HepG2 (cell line): ENCODE measurements around the gene EPN2. TPM values are rescaled to one million over a fixed set of nuclear protein-coding genes. Genes with fewer than 3 reads are reported as not detected.
A peak's percentile ranks its signal among the peaks of the same experiment; 100 is the strongest.

Source experiments
- EEA1 ChIP-seq: sonication (generic); formaldehyde crosslinking; IDR thresholded peaks from 2 replicates; pipeline ENCODE4 v1.5.1; 2020; ENCODE audit warnings: mild to moderate bottlenecking, missing genetic modification reagents, borderline replicate concordance
- HNRNPLL ChIP-seq: fragments of 200-400 bp; formaldehyde crosslinking; IDR thresholded peaks from 2 replicates; pipeline ENCODE4 v1.6.1; 2017; ENCODE audit warnings: mild to moderate bottlenecking, low read depth, low read length; ENCODE audit not compliant: poor library complexity, severe bottlenecking
- KIAA2018 ChIP-seq: sonication (generic); formaldehyde crosslinking; IDR thresholded peaks from 2 replicates; pipeline ENCODE4 v1.5.0; 2020; ENCODE audit warnings: mild to moderate bottlenecking, missing genetic modification reagents, borderline replicate concordance
- ZBTB10 ChIP-seq: sonication (generic); formaldehyde crosslinking; IDR thresholded peaks from 2 replicates; pipeline ENCODE4 v1.4.0; 2020; ENCODE audit warnings: missing genetic modification reagents, borderline replicate concordance
- ZBTB43 ChIP-seq: sonication (generic); formaldehyde crosslinking; conservative IDR thresholded peaks from 2 replicates; pipeline ENCODE4 v1.4.0; 2020; ENCODE audit warnings: missing genetic modification reagents
- ZNF281 ChIP-seq: sonication (generic); formaldehyde crosslinking; IDR thresholded peaks from 2 replicates; pipeline ENCODE4 v1.4.0; 2020; ENCODE audit warnings: missing genetic modification reagents, borderline replicate concordance
- ZNF430 ChIP-seq: sonication (generic); formaldehyde crosslinking; IDR thresholded peaks from 2 replicates; pipeline ENCODE4 v1.9.0; 2021; ENCODE audit warnings: mild to moderate bottlenecking, missing genetic modification reagents
- ZNF629 ChIP-seq: sonication (generic); formaldehyde crosslinking; conservative IDR thresholded peaks from 2 replicates; pipeline ENCODE4 v1.5.0; 2020; ENCODE audit warnings: missing genetic modification reagents
- ZNF713 ChIP-seq: sonication (generic); formaldehyde crosslinking; IDR thresholded peaks from 2 replicates; pipeline ENCODE4 v1.4.0; 2020; ENCODE audit warnings: mild to moderate bottlenecking, missing genetic modification reagents
- ZNF878 ChIP-seq: sonication (generic); formaldehyde crosslinking; IDR thresholded peaks from 2 replicates; pipeline ENCODE4 v1.8.1; 2023; ENCODE audit warnings: mild to moderate bottlenecking, missing genetic modification reagents, moderate library complexity
- polyA plus RNA-seq, 8 experiments: library from polyadenylated mRNA; depleted of rRNA in 3 of 8; stranded (reverse) in 7 of 8; unstranded in 1 of 8; fragments of >200 nt; fragmentation: Illumina TruSeq in 4 of 8; extraction: Trizol in 4 of 8; gene quantifications; 2 replicates each; pipeline versions ENCODE4 v1.2.1 to v1.2.3, GENCODE V29; 2011 to 2016; ENCODE audit warnings: low read depth in 4 of 8, missing spikeins in 1 of 8, mixed read lengths in 1 of 8; ENCODE audit not compliant: insufficient read depth in 1 of 8
- total RNA-seq, 5 experiments: library from RNA; depleted of rRNA; stranded (reverse); fragments of >200 nt; fragmentation: Illumina TruSeq; extraction: Trizol; gene quantifications; 2 replicates each; pipeline ENCODE4 v1.2.3, GENCODE V29; 2016; ENCODE audit warnings: low read depth in 1 of 5

The EPN2 gene
- total and polyA plus RNA-seq, 2 of the 13 experiments (the other 11 are each of a cell fraction or from before 2014, with no cell fraction given) = 7.8 to 19.2 TPM

GRCh38 chr17:19377602-19378415 is 140.6 kb downstream of the EPN2 start (continued):
- no peak for TF ChIP-seq EEA1 (CRISPR knock-in tag)
- TF ChIP-seq KIAA2018 (CRISPR knock-in tag) = no peak
- no peak for TF ChIP-seq ZBTB43 (CRISPR knock-in tag)
- 0 out of 2 replicates have a peak, but pooled peaks have one; percentile 64 for TF ChIP-seq ZBTB10
- TF ChIP-seq ZNF878 (CRISPR knock-in tag) = no peak
- peak; percentile 77 for TF ChIP-seq ZNF430 (CRISPR knock-in tag)
- TF ChIP-seq HNRNPLL = peak; percentile 92
- no peak for TF ChIP-seq ZNF713 (CRISPR knock-in tag)
- TF ChIP-seq ZNF281 (CRISPR knock-in tag) = no peak
- TF ChIP-seq ZNF629 (CRISPR knock-in tag) = no peak; the same call in 1 of the 2 replicates
